Measurements from ENCODE around the gene PPT2. TPM values are rescaled to one million over a fixed set of nuclear protein-coding genes. Genes with fewer than 3 reads are reported as not detected.

The PPT2 gene
- total and polyA plus RNA-seq, 2 of the 13 experiments (the other 11 are each of a cell fraction or from before 2014, with no cell fraction given), result 39.2 to 61.8 TPM

- TF ChIP-seq ZNF142 (CRISPR knock-in tag; IDR thresholded peaks at IDR 0.05) (peak; percentile 95), FOXO4 (CRISPR knock-in tag; conservative IDR thresholded peaks at IDR 0.05) (0 out of 2 replicates have a peak, but pooled peaks have one; percentile 85), ZNF766 (CRISPR knock-in tag; IDR thresholded peaks at IDR 0.05; ENCODE audit: borderline replicate concordance) (peak; percentile 72; the same call in 1 of the 2 replicates), ZNF747 (CRISPR knock-in tag; IDR thresholded peaks at IDR 0.05; ENCODE audit: borderline replicate concordance) (no peak), KLF6 (CRISPR knock-in tag; IDR thresholded peaks at IDR 0.05) (peak; percentile 68; the same call in 1 of the 2 replicates), ZNF136 (CRISPR knock-in tag; IDR thresholded peaks at IDR 0.05; ENCODE audit: low read depth) (peak; percentile 84), NFE2L2 (IDR thresholded peaks at IDR 0.05; ENCODE audit: low read length) (no peak), ZNF276 (CRISPR knock-in tag; IDR thresholded peaks at IDR 0.05; ENCODE audit: low read depth) (peak; percentile 34; the same call in 1 of the 2 replicates), THAP7 (CRISPR knock-in tag; IDR thresholded peaks at IDR 0.05) (no peak; the same call in 1 of the 2 replicates), HMGA1 (CRISPR knock-in tag; conservative IDR thresholded peaks at IDR 0.05) (no peak), EED (CRISPR knock-in tag; IDR thresholded peaks at IDR 0.05) (peak; percentile 12; the same call in 1 of the 2 replicates), PPARG (CRISPR knock-in tag; conservative IDR thresholded peaks at IDR 0.05) (0 out of 2 replicates have a peak, but pooled peaks have one; percentile 62), SKI (IDR thresholded peaks at IDR 0.05; ENCODE audit: partially characterized antibody) (peak; percentile 33), STAT5B (CRISPR knock-in tag; IDR thresholded peaks at IDR 0.05) (peak; percentile 81; the same call in 1 of the 2 replicates), ZNF792 (CRISPR knock-in tag; IDR thresholded peaks at IDR 0.05) (peak; percentile 73; the same call in 1 of the 2 replicates), ZBTB7A (CRISPR knock-in tag; IDR thresholded peaks at IDR 0.05) (peak; percentile 93), XBP1 (CRISPR knock-in tag; IDR thresholded peaks at IDR 0.05) (no peak), IKZF5 (CRISPR knock-in tag; IDR thresholded peaks at IDR 0.05) (peak; percentile 47; the same call in 1 of the 2 replicates), HOXD1 (CRISPR knock-in tag; IDR thresholded peaks at IDR 0.05) (no peak)
These were observed 42.2 kb downstream of the PPT2 start (continued) for GRCh38 chr6:32195902-32196681.
